Testis (tissue), 3 donors: ENCODE results near the gene WDR62. TPM values are rescaled to one million over a fixed set of nuclear protein-coding genes. Genes with fewer than 3 reads are reported as not detected.
"Not testable (repeated sequence)": the region's sequence is repeated elsewhere in the genome, so short reads cannot be mapped to it uniquely, and the experiment has no call there.

ENCODE experiments used
- DNase-seq: peaks from one replicate; pipeline ENCODE4 v3.0.0-alpha.2; 2019
- H3K27ac ChIP-seq, 2 donors: fragments of 200-600 bp; sonication (generic); one replicate each; pipeline ENCODE4 v1.5.1; 2019
- H3K27me3 ChIP-seq: fragments of 200-600 bp; sonication (generic); one replicate; pipeline ENCODE4 v1.5.1; 2019
- H3K36me3 ChIP-seq: fragments of 200-600 bp; sonication (generic); one replicate; pipeline ENCODE4 v1.5.1; 2017; ENCODE audit warnings: low read depth; ENCODE audit errors: missing control alignments
- H3K4me1 ChIP-seq: fragments of 200-600 bp; sonication (generic); one replicate; pipeline ENCODE4 v1.5.1; 2019
- H3K4me3 ChIP-seq, 2 donors: fragments of 200-600 bp; sonication (generic); one replicate each; pipeline ENCODE4 v1.5.1; 2017 to 2019
- H3K9me3 ChIP-seq: fragments of 200-600 bp; sonication (generic); one replicate; pipeline ENCODE4 v1.5.1; 2017
- POLR2A ChIP-seq: fragments of 450-650 bp; IDR thresholded peaks from one replicate; pipeline ENCODE4 v1.6.1; 2017; ENCODE audit warnings: antibody characterized with exemption, mild to moderate bottlenecking, moderate library complexity
- WGBS, 2 donors: methylation state at CpG; one replicate each; pipeline ENCODE4 v1.1.5; 2018; 5-methylcytosine and 5-hydroxymethylcytosine counted together
- intact Hi-C: fragments of 100-400 bp; cut with DNase I; formaldehyde crosslinking; loops from one replicate; pipeline ENCODE4 v1.15.1; 2023; ENCODE audit warnings: low total_unique reads
- polyA plus RNA-seq: library from polyadenylated mRNA; stranded (reverse); fragments of 350-450 nt; fragmentation: Illumina TruSeq; extraction: RNeasy Lipid Tissue Mini Kit (QIAGEN cat#74804); gene quantifications from one replicate; pipeline ENCODE4 v1.2.3, GENCODE V29; 2014; ENCODE audit warnings: low read depth, low replicate concordance; ENCODE audit not compliant: insufficient read depth
- total RNA-seq, 2 donors: library from RNA; depleted of rRNA; stranded (reverse); fragments of >200 nt; gene quantifications; one replicate each; pipeline ENCODE4 v1.2.3, GENCODE V29; 2016
- TF ChIP-seq, protein P1 (sequence below), 3 experiments: fragments of 450-650 bp in 2 of 3; fragments of 200-600 bp in 1 of 3; sonication (generic) in 1 of 3; IDR thresholded peaks; one replicate each; pipeline ENCODE4 v1.5.1; 2016 to 2019; ENCODE audit warnings: antibody characterized with exemption in 3 of 3, mild to moderate bottlenecking in 2 of 3, moderate library complexity in 1 of 3

WDR62 gene
- total and polyA plus RNA-seq, 3 donors from 2014 or later, result 72.3 to 178 (median 106) TPM

DNA sequence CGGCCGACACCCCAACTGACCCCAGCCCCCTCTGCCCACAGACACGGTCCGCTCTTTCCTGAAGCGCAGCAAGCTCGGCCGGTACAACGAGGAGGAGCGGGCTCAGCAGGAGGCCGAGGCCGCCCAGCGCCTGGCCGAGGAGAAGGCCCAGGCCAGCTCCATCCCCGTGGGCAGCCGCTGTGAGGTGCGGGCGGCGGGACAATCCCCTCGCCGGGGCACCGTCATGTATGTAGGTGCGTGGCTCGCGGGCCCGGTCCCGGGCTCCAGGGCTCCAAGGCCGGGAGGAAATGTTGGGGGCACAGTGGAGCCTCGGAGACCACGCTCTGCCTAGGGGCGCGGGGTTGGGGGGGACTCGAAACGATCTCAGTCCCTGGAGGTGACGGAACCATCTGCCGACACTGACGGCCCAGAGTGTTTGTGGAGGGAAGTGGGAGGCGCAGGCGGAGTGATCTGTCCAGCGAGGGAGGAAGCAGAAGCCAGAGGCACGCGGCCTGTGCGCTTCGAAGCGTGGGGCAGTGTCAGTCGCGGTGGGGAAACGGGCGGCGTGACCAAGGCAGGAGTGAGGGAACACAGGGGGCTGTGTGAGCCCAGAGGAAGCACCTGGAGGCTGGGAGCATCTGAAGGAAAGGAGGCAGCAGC, 66.9 kb downstream of the WDR62 start:
- DNase-seq, result peak; percentile 30
- H3K9me3 ChIP-seq, result no peaks in the 10 kb centered on the region
- no peaks in the 10 kb centered on the region for H3K36me3 ChIP-seq

GRCh38 chr19:36125557-36125956, 70.9 kb downstream of the WDR62 start:
- H3K9me3 ChIP-seq, result no peaks in the 10 kb centered on the region
- H3K4me3 ChIP-seq, result no peak overlapping the region
- TF ChIP-seq, protein P1, sequence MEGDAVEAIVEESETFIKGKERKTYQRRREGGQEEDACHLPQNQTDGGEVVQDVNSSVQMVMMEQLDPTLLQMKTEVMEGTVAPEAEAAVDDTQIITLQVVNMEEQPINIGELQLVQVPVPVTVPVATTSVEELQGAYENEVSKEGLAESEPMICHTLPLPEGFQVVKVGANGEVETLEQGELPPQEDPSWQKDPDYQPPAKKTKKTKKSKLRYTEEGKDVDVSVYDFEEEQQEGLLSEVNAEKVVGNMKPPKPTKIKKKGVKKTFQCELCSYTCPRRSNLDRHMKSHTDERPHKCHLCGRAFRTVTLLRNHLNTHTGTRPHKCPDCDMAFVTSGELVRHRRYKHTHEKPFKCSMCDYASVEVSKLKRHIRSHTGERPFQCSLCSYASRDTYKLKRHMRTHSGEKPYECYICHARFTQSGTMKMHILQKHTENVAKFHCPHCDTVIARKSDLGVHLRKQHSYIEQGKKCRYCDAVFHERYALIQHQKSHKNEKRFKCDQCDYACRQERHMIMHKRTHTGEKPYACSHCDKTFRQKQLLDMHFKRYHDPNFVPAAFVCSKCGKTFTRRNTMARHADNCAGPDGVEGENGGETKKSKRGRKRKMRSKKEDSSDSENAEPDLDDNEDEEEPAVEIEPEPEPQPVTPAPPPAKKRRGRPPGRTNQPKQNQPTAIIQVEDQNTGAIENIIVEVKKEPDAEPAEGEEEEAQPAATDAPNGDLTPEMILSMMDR (IDR thresholded peaks at IDR 0.05), result no peak
- TF ChIP-seq POLR2A, result no peak
- no peaks in the 10 kb centered on the region for H3K36me3 ChIP-seq
- H3K4me1 ChIP-seq, result peaks cover 4% of the 10 kb centered on the region
- H3K27me3 ChIP-seq, result no peaks in the 10 kb centered on the region
- no peak overlapping the region for H3K27ac ChIP-seq
- DNase-seq, result no peak
- WGBS, 2 donors, result 81 to 86% methylated on average over 9 of the region's 9 CpGs
- intact Hi-C loops, result loop anchor here (5.0 kb wide), 1 partner anchor 47 kb away; no protein-coding TSS in a partner anchor

More for the DNA sequence above, 66.9 kb downstream of the WDR62 start:
- Histone ChIP-seq H3K4me1 (no peaks in the 10 kb centered on the region), H3K27me3 (no peaks in the 10 kb centered on the region), H3K27ac (no peak overlapping the region), H3K4me3 (peak overlapping the region; percentile 12 to 36)
- TF ChIP-seq, protein P1 (IDR thresholded peaks at IDR 0.05), result no peak
- TF ChIP-seq POLR2A, result no peak
- 68% methylated on average over 46 to 49 of the region's 49 CpGs for WGBS, 2 donors
- intact Hi-C loops, result no loop called here

- peak overlapping the region; percentile 55 to 58 for H3K4me3 ChIP-seq
- H3K27ac ChIP-seq, result peak overlapping the region; percentile 75 to 89
- no peaks in the 10 kb centered on the region for H3K36me3 ChIP-seq
- intact Hi-C loops, result loop anchor here (5.0 kb wide), 1 partner anchor 44 kb away; no protein-coding TSS in a partner anchor
- H3K4me1 ChIP-seq, result peaks cover 4% of the 10 kb centered on the region
- DNase-seq, result no peak
- TF ChIP-seq POLR2A, result no peak
- TF ChIP-seq, protein P1 (IDR thresholded peaks at IDR 0.05), result no peak
- H3K27me3 ChIP-seq, result no peaks in the 10 kb centered on the region
- H3K9me3 ChIP-seq, result no peaks in the 10 kb centered on the region
- 5% methylated on average over 10 of the region's 10 CpGs for WGBS, 2 donors
These were observed 73.7 kb downstream of the WDR62 start for GRCh38 chr19:36128392-36128736.

DNA sequence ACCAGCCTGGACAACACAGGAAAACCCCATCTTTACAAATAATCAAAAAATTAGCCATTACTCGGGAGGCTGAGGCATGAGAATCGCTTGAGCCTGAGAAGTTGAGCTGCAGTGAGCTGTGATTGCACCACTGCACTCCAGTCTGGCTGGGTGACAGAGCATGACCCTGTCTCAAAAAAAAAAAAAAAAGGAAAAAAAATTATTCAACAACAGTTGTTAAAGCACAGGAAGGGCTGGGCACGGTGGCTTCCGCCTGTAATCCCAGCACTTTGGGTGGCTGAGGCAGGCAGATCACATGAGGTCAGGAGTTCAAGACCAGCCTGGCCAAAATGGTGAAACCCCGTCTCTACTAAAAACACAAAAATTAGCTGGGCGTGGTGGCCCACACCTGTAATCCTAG, 76.5 kb downstream of the WDR62 start:
- H3K27me3 ChIP-seq, H3K27ac ChIP-seq, intact Hi-C loops, DNase-seq, H3K4me1 ChIP-seq, H3K4me3 ChIP-seq, H3K9me3 ChIP-seq, H3K36me3 ChIP-seq: not testable (repeated sequence)
- 82 to 89% methylated on average over 6 of the region's 6 CpGs for WGBS, 2 donors

DNA sequence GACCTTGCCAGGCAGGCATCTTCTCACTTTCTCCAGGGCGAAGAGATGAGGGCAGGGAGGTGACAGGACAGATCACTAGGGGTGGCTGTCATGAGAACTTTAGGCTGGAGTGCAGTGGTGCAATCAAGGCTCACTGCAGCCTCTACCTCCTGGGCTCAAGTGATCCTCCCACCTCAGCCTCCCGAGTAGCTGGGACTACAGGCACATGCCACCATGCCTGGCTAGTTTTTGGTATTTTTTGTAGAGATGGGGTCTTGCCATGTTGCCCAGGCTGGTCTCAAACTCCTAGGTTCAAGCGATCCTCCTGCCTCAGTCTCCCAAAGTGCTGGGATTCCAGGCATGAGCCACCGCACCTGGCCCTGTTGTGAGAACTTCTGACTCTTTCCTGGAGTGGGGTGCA, 80.2 kb downstream of the WDR62 start:
- DNase-seq, H3K9me3 ChIP-seq, H3K36me3 ChIP-seq, H3K27me3 ChIP-seq, H3K4me1 ChIP-seq, H3K27ac ChIP-seq, H3K4me3 ChIP-seq, intact Hi-C loops: not testable (repeated sequence)
- WGBS, 2 donors, result 95 to 100% methylated on average over 4 of the region's 4 CpGs
